Activated T-helper 2 cell treated with anti-CD3 and anti-CD28 coated beads, Interferon-gamma antibody, Interleukin-2, Interleukin-4, amounts not matched to agents 10 μg/mL and 5 μg/mL and 100 μg/mL, durations not matched to agents 14 hours and 24 hours and 36 hours (primary cell): ENCODE results near the gene TAP2. TPM values are rescaled to one million over a fixed set of nuclear protein-coding genes. Genes with fewer than 3 reads are reported as not detected.
A peak's percentile ranks its signal among the peaks of the same experiment; 100 is the strongest.

Source experiments
- DNase-seq: peaks from one replicate; pipeline ENCODE4 v3.0.0; 2021; ENCODE audit warnings: low spot score
- H3K27ac Mint-ChIP-seq: one replicate; pipeline ENCODE4 v1.8.0; 2021; ENCODE audit warnings: mixed read lengths
- H3K27me3 Mint-ChIP-seq: one replicate; pipeline ENCODE4 v1.8.0; 2021; ENCODE audit warnings: low read depth, mixed read lengths
- H3K36me3 Mint-ChIP-seq: one replicate; pipeline ENCODE4 v1.8.0; 2021; ENCODE audit warnings: low read depth, mixed read lengths
- H3K4me1 Mint-ChIP-seq: one replicate; pipeline ENCODE4 v1.8.0; 2021; ENCODE audit warnings: low read depth, mixed read lengths
- H3K4me3 Mint-ChIP-seq: one replicate; pipeline ENCODE4 v1.8.0; 2021; ENCODE audit warnings: low read depth, mild to moderate bottlenecking, moderate library complexity, mixed read lengths
- H3K9me3 Mint-ChIP-seq: one replicate; pipeline ENCODE4 v1.8.0; 2021; ENCODE audit warnings: mixed read lengths
- intact Hi-C: fragments of 100-400 bp; cut with micrococcal nuclease; formaldehyde crosslinking; loops from one replicate; pipeline ENCODE4 v1.15.1; 2023
- total RNA-seq: library from RNA; stranded (reverse); gene quantifications from 2 replicates; pipeline ENCODE4 v1.2.3, GENCODE V29; 2022

TAP2 gene
- total RNA-seq, 1 donor from 2014 or later: 142 TPM

- DNase-seq: no peak
- peak overlapping the region; percentile 73 for H3K27ac Mint-ChIP-seq
- peaks cover 40% of the 10 kb centered on the region for H3K4me1 Mint-ChIP-seq
- H3K36me3 Mint-ChIP-seq: peaks cover 29% of the 10 kb centered on the region
- no peaks in the 10 kb centered on the region for H3K27me3 Mint-ChIP-seq
- intact Hi-C loops: loop anchor here (10.0 kb wide), 1 partner anchor 52 kb away; the partner anchor contains the start of gene HLA-DOB
- no peaks in the 10 kb centered on the region for H3K9me3 Mint-ChIP-seq
- H3K4me3 Mint-ChIP-seq: no peak overlapping the region
Observed at GRCh38 chr6:32867022-32867477, 28.5 kb upstream of the TAP2 start.

DNA sequence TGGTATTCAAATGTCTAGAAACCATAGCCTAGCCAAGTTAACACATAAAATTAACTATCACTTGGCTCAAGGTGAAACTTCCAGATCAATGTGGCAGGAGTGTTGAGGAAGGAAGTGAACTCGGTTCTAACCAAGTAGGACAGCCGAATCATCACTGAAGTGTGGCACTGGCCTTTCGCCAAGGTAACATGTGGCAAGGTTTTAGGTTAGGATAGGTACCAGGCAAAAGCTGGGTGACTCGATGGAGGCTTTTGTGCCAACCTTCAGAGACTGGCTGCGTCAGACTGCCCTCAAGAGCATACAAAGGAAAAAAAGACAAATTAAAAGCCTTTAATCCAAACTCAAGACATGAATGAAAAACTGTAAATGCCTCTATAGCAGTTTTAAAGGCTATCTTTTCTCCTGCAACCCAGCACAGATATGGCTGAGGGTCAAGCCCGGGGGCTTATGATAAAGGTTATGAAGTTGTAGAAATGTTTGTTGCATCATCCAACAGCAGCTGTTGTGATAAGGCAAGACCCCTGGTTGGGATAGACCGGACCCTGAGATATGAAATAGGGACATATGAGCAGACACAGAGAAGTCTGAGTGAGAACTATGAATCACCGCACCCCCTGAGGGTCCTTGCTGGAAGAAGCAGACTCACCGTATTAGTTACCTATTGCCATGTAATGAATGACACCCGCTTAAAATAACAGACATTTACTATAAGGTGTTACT, 27.3 kb upstream of the TAP2 start:
- no peak overlapping the region for H3K4me3 Mint-ChIP-seq
- H3K4me1 Mint-ChIP-seq: peaks cover 40% of the 10 kb centered on the region
- H3K36me3 Mint-ChIP-seq: peaks cover 37% of the 10 kb centered on the region
- DNase-seq: no peak
- H3K27me3 Mint-ChIP-seq: no peaks in the 10 kb centered on the region
- H3K9me3 Mint-ChIP-seq: no peaks in the 10 kb centered on the region
- intact Hi-C loops: loop anchor here (10.0 kb wide), 1 partner anchor 51 kb away; the partner anchor contains the start of gene HLA-DOB
- H3K27ac Mint-ChIP-seq: peak overlapping the region; percentile 62

DNA sequence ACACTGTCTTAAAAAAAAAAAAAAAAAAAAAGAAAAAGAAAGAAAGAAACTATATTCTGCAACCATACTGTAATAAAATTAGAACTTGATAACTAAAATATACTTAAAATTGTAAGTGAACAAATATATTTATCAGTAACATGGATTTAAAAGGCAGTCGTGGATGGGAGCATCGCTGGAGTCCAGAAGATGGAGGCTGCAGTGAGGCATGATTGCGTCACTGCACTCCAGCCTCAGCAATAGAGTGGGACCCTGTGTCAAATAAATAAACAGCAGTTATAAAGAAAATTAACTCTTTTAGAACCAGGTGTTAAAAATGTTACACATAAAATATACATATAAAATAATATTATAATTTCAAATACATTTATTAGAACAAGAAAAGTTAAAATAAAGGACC, 24.2 kb upstream of the TAP2 start:
- H3K27ac Mint-ChIP-seq: no peak overlapping the region
- H3K27me3 Mint-ChIP-seq: no peaks in the 10 kb centered on the region
- DNase-seq: no peak
- H3K4me3 Mint-ChIP-seq: no peak overlapping the region
- H3K36me3 Mint-ChIP-seq: peaks cover 66% of the 10 kb centered on the region
- intact Hi-C loops: loop anchor here (10.0 kb wide), 1 partner anchor 48 kb away; the partner anchor contains the start of gene HLA-DOB
- H3K9me3 Mint-ChIP-seq: no peaks in the 10 kb centered on the region
- H3K4me1 Mint-ChIP-seq: peaks cover 55% of the 10 kb centered on the region

GRCh38 chr6:32860674-32861073, 22.1 kb upstream of the TAP2 start:
- H3K27ac Mint-ChIP-seq: peak overlapping the region; percentile 60
- H3K9me3 Mint-ChIP-seq: no peaks in the 10 kb centered on the region
- H3K4me3 Mint-ChIP-seq: no peak overlapping the region
- intact Hi-C loops: loop anchor here (10.0 kb wide), 1 partner anchor 46 kb away; the partner anchor contains the start of gene HLA-DOB
- H3K27me3 Mint-ChIP-seq: no peaks in the 10 kb centered on the region
- peaks cover 84% of the 10 kb centered on the region for H3K36me3 Mint-ChIP-seq
- peaks cover 53% of the 10 kb centered on the region for H3K4me1 Mint-ChIP-seq
- DNase-seq: no peak

DNA sequence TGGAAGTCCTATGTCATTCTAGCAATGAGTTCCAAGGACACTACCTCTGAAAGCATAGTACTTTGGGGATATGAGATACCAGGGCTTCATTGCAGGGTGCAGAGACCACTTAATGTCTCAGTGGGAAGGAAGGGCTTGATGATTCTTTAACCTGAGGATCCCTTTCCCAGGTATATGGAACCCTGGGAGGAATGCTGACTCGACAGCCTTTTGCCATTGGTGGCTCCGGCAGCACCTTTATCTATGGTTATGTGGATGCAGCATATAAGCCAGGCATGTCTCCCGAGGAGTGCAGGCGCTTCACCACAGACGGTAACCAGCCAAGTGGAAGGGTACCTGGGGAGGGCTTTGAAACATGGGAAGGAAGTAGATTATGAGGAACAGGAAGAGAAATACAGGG, 19.7 kb upstream of the TAP2 start:
- no peaks in the 10 kb centered on the region for H3K27me3 Mint-ChIP-seq
- peaks cover 51% of the 10 kb centered on the region for H3K4me1 Mint-ChIP-seq
- DNase-seq: no peak
- H3K9me3 Mint-ChIP-seq: no peaks in the 10 kb centered on the region
- H3K36me3 Mint-ChIP-seq: peaks cover 81% of the 10 kb centered on the region
- peak overlapping the region; percentile 64 for H3K27ac Mint-ChIP-seq
- intact Hi-C loops: loop anchor here (10.0 kb wide), 1 partner anchor 457 kb away; the partner anchor contains the start of genes TAPBP and ZBTB22
- H3K4me3 Mint-ChIP-seq: no peak overlapping the region

- Mint-ChIP-seq H3K4me3 (peak overlapping the region; percentile 47), H3K27me3 (no peaks in the 10 kb centered on the region), H3K27ac (peak overlapping the region; percentile 55), H3K4me1 (peaks cover 51% of the 10 kb centered on the region), H3K36me3 (peaks cover 80% of the 10 kb centered on the region), H3K9me3 (no peaks in the 10 kb centered on the region)
- no peak for DNase-seq
- intact Hi-C loops: loop anchor here (10.0 kb wide), 1 partner anchor 457 kb away; the partner anchor contains the start of genes TAPBP and ZBTB22
Observed at GRCh38 chr6:32857156-32857891, 18.8 kb upstream of the TAP2 start.

GRCh38 chr6:32855467-32856174, 17.1 kb upstream of the TAP2 start:
- peak overlapping the region; percentile 99 for H3K4me3 Mint-ChIP-seq
- intact Hi-C loops: loop anchor here (10.0 kb wide), 1 partner anchor 459 kb away; the partner anchor contains the start of genes TAPBP and ZBTB22
- no peaks in the 10 kb centered on the region for H3K27me3 Mint-ChIP-seq
- DNase-seq: no peak
- peaks cover 59% of the 10 kb centered on the region for H3K4me1 Mint-ChIP-seq
- H3K9me3 Mint-ChIP-seq: no peaks in the 10 kb centered on the region
- H3K36me3 Mint-ChIP-seq: peaks cover 81% of the 10 kb centered on the region
- peak overlapping the region; percentile 97 for H3K27ac Mint-ChIP-seq

DNA sequence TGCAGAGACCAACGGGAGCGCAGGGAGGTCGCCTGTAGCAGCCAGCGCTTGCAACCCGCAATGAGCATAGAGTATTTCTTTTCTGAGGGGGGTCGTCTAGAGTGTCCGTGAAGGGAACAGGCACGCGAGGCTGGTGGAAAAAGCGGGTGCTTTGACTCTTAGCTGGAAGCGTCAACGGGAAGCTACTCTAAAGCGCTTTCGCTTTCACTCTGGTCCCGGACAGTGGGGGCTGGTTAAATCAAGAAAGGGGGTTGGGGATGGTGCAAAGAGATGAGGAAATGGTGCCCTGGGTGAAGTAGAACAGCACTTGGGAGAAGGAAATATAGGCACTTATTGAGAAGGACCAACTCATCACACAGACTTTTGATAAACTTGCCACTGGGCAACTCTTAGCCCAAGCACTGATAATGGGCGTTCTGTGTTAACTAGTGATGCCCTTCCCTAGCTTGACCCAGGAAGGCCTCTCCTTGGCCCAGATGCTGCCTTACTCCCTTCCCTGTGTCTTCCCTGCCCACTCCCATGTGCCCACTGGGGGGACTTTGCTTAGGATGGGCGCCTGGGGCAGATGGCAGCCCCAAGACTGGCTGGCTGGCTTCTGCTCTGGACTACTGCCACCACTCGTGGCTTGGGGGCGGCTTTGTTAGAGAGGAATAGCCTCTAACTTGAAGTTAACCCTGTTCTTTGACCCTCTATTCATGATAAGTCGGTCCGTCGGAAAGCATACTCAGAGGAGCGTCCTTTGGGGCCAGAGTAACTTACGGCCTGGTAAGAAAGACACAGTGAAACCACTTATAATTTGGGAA, 16.0 kb upstream of the TAP2 start:
- intact Hi-C loops: loop anchor here (1.0 to 10.0 kb wide), 2 partner anchors 16 to 460 kb away; partner anchors contain the start of genes TAP2, TAPBP and ZBTB22

DNA sequence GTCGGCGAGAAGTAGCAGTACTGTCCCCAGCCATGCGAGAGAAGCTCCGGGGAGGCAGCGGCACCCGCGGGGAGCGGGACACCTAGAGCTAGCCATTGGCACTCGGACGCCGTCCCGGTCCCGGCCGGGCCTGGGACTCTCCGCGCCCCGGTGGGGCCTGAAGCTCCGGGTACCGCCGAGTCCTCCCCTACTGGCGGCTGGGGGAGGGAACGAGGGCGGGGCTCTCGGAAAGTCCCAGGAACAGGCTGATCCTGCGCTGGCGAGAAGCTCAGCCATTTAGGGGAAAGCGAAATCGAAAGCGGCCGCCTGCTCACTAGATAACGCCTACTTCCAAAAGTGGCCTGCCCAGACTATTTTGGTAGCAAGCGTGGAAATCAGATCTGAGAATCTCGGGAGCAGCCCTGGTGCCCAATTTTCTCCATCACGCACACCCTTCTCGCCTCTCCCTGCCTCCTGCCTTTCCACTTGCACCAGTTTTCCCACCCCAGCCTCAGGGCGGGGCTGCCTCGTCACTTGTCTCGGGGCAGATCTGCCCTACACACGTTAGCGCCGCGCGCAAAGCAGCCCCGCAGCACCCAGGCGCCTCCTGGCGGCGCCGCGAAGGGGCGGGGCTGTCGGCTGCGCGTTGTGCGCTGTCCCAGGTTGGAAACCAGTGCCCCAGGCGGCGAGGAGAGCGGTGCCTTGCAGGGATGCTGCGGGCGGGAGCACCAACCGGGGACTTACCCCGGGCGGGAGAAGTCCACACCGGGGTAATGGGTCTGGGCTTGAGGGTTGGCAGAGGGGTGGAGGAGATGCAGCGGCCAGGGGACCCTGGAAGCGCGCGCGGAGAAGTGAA, 15.2 kb upstream of the TAP2 start, which contains the start of the genes PSMB9 and TAP1:
TSS of gene PSMB9 (plus strand) at position 652 of the 835 bp plus-strand sequence. CDS start at position 690, 38 bp downstream.
TSS of gene TAP1 (minus strand) at position 164 of the 835 bp plus-strand sequence. CDS start at position 96, 68 bp downstream.
- peaks cover 63% of the 10 kb centered on the region for H3K4me1 Mint-ChIP-seq
- H3K4me3 Mint-ChIP-seq: peak within 1 kb of the TSS; percentile 99
- DNase-seq: peak; percentile 93
- H3K27me3 Mint-ChIP-seq: no peaks in the 10 kb centered on the region
- intact Hi-C loops: loop anchor here (1.0 to 10.0 kb wide), 3 partner anchors 9 to 461 kb away; partner anchors contain the start of genes PSMB8, TAP2, TAPBP and ZBTB22
- no peaks in the 10 kb centered on the region for H3K9me3 Mint-ChIP-seq
- peak within 1 kb of the TSS; percentile 97 for H3K27ac Mint-ChIP-seq
- peaks cover 81% of the 10 kb centered on the region for H3K36me3 Mint-ChIP-seq

More for the DNA sequence above, 16.0 kb upstream of the TAP2 start:
- Mint-ChIP-seq H3K4me1 (peaks cover 63% of the 10 kb centered on the region), H3K9me3 (no peaks in the 10 kb centered on the region), H3K4me3 (peak overlapping the region; percentile 99), H3K36me3 (peaks cover 82% of the 10 kb centered on the region), H3K27ac (peak overlapping the region; percentile 97), H3K27me3 (no peaks in the 10 kb centered on the region)
- DNase-seq: peak; percentile 63

- Mint-ChIP-seq H3K4me3 (peak overlapping the region; percentile 99), H3K4me1 (peaks cover 63% of the 10 kb centered on the region), H3K9me3 (no peaks in the 10 kb centered on the region), H3K27ac (peak overlapping the region; percentile 84), H3K27me3 (no peaks in the 10 kb centered on the region), H3K36me3 (peaks cover 81% of the 10 kb centered on the region)
- peak; percentile 40 for DNase-seq
- intact Hi-C loops: loop anchor here (1.0 to 10.0 kb wide), 2 partner anchors 9 to 462 kb away; partner anchors contain the start of genes PSMB8, TAPBP and ZBTB22
Observed at GRCh38 chr6:32852844-32853540, 14.5 kb upstream of the TAP2 start.
